ENCODE results near the gene RHOBTB1. TPM values are rescaled to one million over a fixed set of nuclear protein-coding genes. Genes with fewer than 3 reads are reported as not detected.

Gene RHOBTB1
- total RNA-seq, 1 experiment from 2014 or later: 0.77 TPM

- CTCF ChIA-PET: no interaction called here
- DNase-seq (ENCODE audit: low read depth, low spot score) (no peak), ATAC-seq (no peak)
- intact Hi-C loops (cut with micrococcal nuclease; ENCODE audit: unreplicated experiment): no loop called here
- Histone ChIP-seq H3K4me1 (ENCODE audit: control insufficient read depth, insufficient read depth, low read length) (no peaks in the 10 kb centered on the region), H3K36me3 (ENCODE audit: control insufficient read depth, insufficient read depth, low read length) (no peaks in the 10 kb centered on the region), H3K27me3 (ENCODE audit: control insufficient read depth, insufficient read depth, low read length) (peaks cover 6% of the 10 kb centered on the region), H3K4me3 (ENCODE audit: low read depth in 2 of 2, low read length in 2 of 2) (no peak overlapping the region), H3K9me3 (ENCODE audit: control insufficient read depth, insufficient read depth, low read depth, low read length) (no peaks in the 10 kb centered on the region), H3K27ac (ENCODE audit: low read length) (no peak overlapping the region)
- in situ Hi-C loops (cut with HindIII; ENCODE audit: low pct_unique_long_range_greater_than_20kb, low sequenced_read_pairs): no loop called here
- no TSS peak for BruUV-seq (replicated peaks)
- no peak for TF ChIP-seq SIN3A (IDR thresholded peaks at IDR 0.05; ENCODE audit: borderline replicate concordance, insufficient read depth, low read depth, low read length)
- no peak for TF ChIP-seq TCF7L2 (IDR thresholded peaks at IDR 0.05; ENCODE audit: low read depth, low read length)
- TF ChIP-seq CTCF (IDR thresholded peaks at IDR 0.05): no peak
- TF ChIP-seq REST (IDR thresholded peaks at IDR 0.05; ENCODE audit: insufficient read depth in 1 of 2, low read depth in 2 of 2, low read length in 1 of 2): no peak
- no peak for TF ChIP-seq POLR2AphosphoS5 (IDR thresholded peaks at IDR 0.05; ENCODE audit: low read depth, low read length)
- POLR2A ChIA-PET: interaction anchor here (0.6 kb wide), 1 partner anchor 108 kb away, joined by 3 read pairs; no protein-coding TSS in a partner anchor
These were observed 8.3 kb upstream of the RHOBTB1 start for GRCh38 chr10:60952067-60952845.

- peak; percentile 87 for DNase-seq (ENCODE audit: low read depth, low spot score)
- Histone ChIP-seq H3K27ac (ENCODE audit: low read length) (no peak overlapping the region), H3K4me3 (ENCODE audit: low read depth in 2 of 2, low read length in 2 of 2) (no peak overlapping the region), H3K36me3 (ENCODE audit: control insufficient read depth, insufficient read depth, low read length) (no peaks in the 10 kb centered on the region), H3K9me3 (ENCODE audit: control insufficient read depth, insufficient read depth, low read depth, low read length) (no peaks in the 10 kb centered on the region), H3K27me3 (ENCODE audit: control insufficient read depth, insufficient read depth, low read length) (peaks cover 6% of the 10 kb centered on the region), H3K4me1 (ENCODE audit: control insufficient read depth, insufficient read depth, low read length) (no peaks in the 10 kb centered on the region)
- POLR2A ChIA-PET: no interaction called here
- ATAC-seq: no peak
- in situ Hi-C loops (cut with HindIII; ENCODE audit: low pct_unique_long_range_greater_than_20kb, low sequenced_read_pairs) (no loop called here), intact Hi-C loops (cut with micrococcal nuclease; ENCODE audit: unreplicated experiment) (no loop called here)
- TF ChIP-seq SIN3A (IDR thresholded peaks at IDR 0.05; ENCODE audit: borderline replicate concordance, insufficient read depth, low read depth, low read length) (no peak), REST (IDR thresholded peaks at IDR 0.05; ENCODE audit: insufficient read depth in 1 of 2, low read depth in 2 of 2, low read length in 1 of 2) (no peak), POLR2AphosphoS5 (IDR thresholded peaks at IDR 0.05; ENCODE audit: low read depth, low read length) (no peak), CTCF (IDR thresholded peaks at IDR 0.05) (no peak), TCF7L2 (IDR thresholded peaks at IDR 0.05; ENCODE audit: low read depth, low read length) (no peak)
- CTCF ChIA-PET: no interaction called here
- BruUV-seq (replicated peaks): no TSS peak
These were observed 7.3 kb upstream of the RHOBTB1 start for GRCh38 chr10:60951272-60951724.

All from Panc1 (cell line).